IMR-90 (cell line): ENCODE data around the gene KLK13. TPM values are rescaled to one million over a fixed set of nuclear protein-coding genes. Genes with fewer than 3 reads are reported as not detected.

Source experiments
- ATAC-seq: fragments of 200-7000 bp; cut with Tn5 transposase; 2 replicates; pipeline ENCODE4 v1.9.1; 2020; ENCODE audit warnings: low read depth, mild to moderate bottlenecking, moderate library complexity
- BruUV-seq: library from RNA; stranded (reverse); fragments of 400-500 nt; replicated peaks from 2 replicates; lab custom pipeline; 2021; lab: Mats Ljungman, UMichigan
- CTCF ChIA-PET: fragments of 300-600 bp; formaldehyde crosslinking; extraction: SDS; loops from one replicate; lab custom pipeline; 2021; ENCODE audit warnings: antibody characterized with exemption; lab: Yijun Ruan, JAX
- POLR2A ChIA-PET: fragments of 300-600 bp; sonication (Branson Sonifier 250); formaldehyde crosslinking; loops from one replicate; lab custom pipeline; 2022; ENCODE audit warnings: antibody characterized with exemption; ENCODE audit not compliant: unreplicated experiment; lab: Charles Lee
- DNase-seq: peaks from one replicate; pipeline ENCODE4 v3.0.0; 2013
- H2AFZ ChIP-seq: replicated peaks from 2 replicates; pipeline ENCODE3; 2013; ENCODE audit warnings: low read length, mild to moderate bottlenecking; ENCODE audit not compliant: poor library complexity
- H2AK5ac ChIP-seq: 2 replicates; pipeline ENCODE4 v1.6.1; 2013; ENCODE audit warnings: low read depth, low read length, inconsistent platforms
- H2AK9ac ChIP-seq: replicated peaks from 2 replicates; pipeline ENCODE3; 2013; ENCODE audit warnings: mild to moderate bottlenecking, low read depth, low read length, moderate library complexity; ENCODE audit not compliant: poor library complexity
- H2BK120ac ChIP-seq: 2 replicates; pipeline ENCODE4 v1.6.1; 2013; ENCODE audit warnings: low read depth, low read length, inconsistent platforms
- H2BK15ac ChIP-seq: 3 replicates; pipeline ENCODE4 v1.6.1; 2013; ENCODE audit warnings: low read depth, low read length, inconsistent platforms
- H2BK20ac ChIP-seq: 2 replicates; pipeline ENCODE4 v1.6.1; 2013; ENCODE audit warnings: low read depth, mild to moderate bottlenecking, inconsistent platforms, low read length, moderate library complexity
- H2BK5ac ChIP-seq: 2 replicates; pipeline ENCODE4 v1.6.1; 2013; ENCODE audit warnings: mild to moderate bottlenecking, low read depth, low read length, inconsistent platforms; ENCODE audit not compliant: poor library complexity, severe bottlenecking
- H3K14ac ChIP-seq: replicated peaks from 2 replicates; pipeline ENCODE4 v1.6.1; 2013; ENCODE audit warnings: low read depth, low read length, inconsistent platforms
- H3K18ac ChIP-seq: 2 replicates; pipeline ENCODE4 v1.6.1; 2013; ENCODE audit warnings: low read depth, low read length, control low read depth
- H3K23ac ChIP-seq: 2 replicates; pipeline ENCODE4 v1.6.1; 2013; ENCODE audit warnings: low read depth, low read length, inconsistent platforms
- H3K27ac ChIP-seq: 2 replicates; pipeline ENCODE4 v1.5.1; 2013; ENCODE audit warnings: mild to moderate bottlenecking, control low read depth, low read length; ENCODE audit not compliant: insufficient read depth
- H3K27me3 ChIP-seq: 2 replicates; pipeline ENCODE4 v1.6.1; 2013; ENCODE audit warnings: low read length; ENCODE audit not compliant: control insufficient read depth, insufficient read depth
- H3K36me3 ChIP-seq: 2 replicates; pipeline ENCODE4 v1.6.1; 2013; ENCODE audit warnings: low read length, mixed read lengths; ENCODE audit not compliant: control insufficient read depth, insufficient read depth
- H3K4ac ChIP-seq: 2 replicates; pipeline ENCODE4 v1.6.1; 2013; ENCODE audit warnings: low read depth, low read length, inconsistent platforms
- H3K4me1 ChIP-seq: 2 replicates; pipeline ENCODE4 v1.6.1; 2013; ENCODE audit warnings: low read length, mixed read lengths; ENCODE audit not compliant: control insufficient read depth, insufficient read depth
- H3K4me2 ChIP-seq: 2 replicates; pipeline ENCODE4 v1.6.1; 2013; ENCODE audit warnings: low read depth, mild to moderate bottlenecking, control low read depth, low read length, moderate library complexity
- H3K4me3 ChIP-seq: 2 replicates; pipeline ENCODE4 v1.5.1; 2013; ENCODE audit warnings: low read depth, mild to moderate bottlenecking, control low read depth, low read length, moderate library complexity; ENCODE audit not compliant: insufficient read depth
- H3K56ac ChIP-seq: 2 replicates; pipeline ENCODE4 v1.6.1; 2013; ENCODE audit warnings: low read length, inconsistent platforms; ENCODE audit not compliant: insufficient read depth; ENCODE audit errors: extremely low read depth
- H3K79me1 ChIP-seq, 2 experiments: 2 replicates each; pipeline ENCODE4 v1.6.1; 2013; ENCODE audit warnings: low read length in 2 of 2, inconsistent platforms in 1 of 2, low read depth in 1 of 2
- H3K9ac ChIP-seq: 2 replicates; pipeline ENCODE4 v1.6.1; 2013; ENCODE audit warnings: low read depth, low read length, control low read depth
- H3K9me1 ChIP-seq: 2 replicates; pipeline ENCODE4 v1.6.1; 2013; ENCODE audit warnings: low read length, inconsistent platforms; ENCODE audit not compliant: insufficient read depth
- H3K9me3 ChIP-seq: 2 replicates; pipeline ENCODE4 v1.6.1; 2013; ENCODE audit warnings: low read length; ENCODE audit not compliant: control insufficient read depth, insufficient read depth
- H4K20me1 ChIP-seq: 2 replicates; pipeline ENCODE4 v1.6.1; 2013; ENCODE audit warnings: low read length, inconsistent platforms; ENCODE audit not compliant: insufficient read depth
- H4K5ac ChIP-seq: 2 replicates; pipeline ENCODE4 v1.6.1; 2013; ENCODE audit warnings: mild to moderate bottlenecking, low read depth, low read length, control low read depth
- H4K8ac ChIP-seq, 2 experiments: 2 replicates each; pipeline ENCODE4 v1.6.1; 2013; ENCODE audit warnings: low read depth in 2 of 2, low read length in 2 of 2, control low read depth in 1 of 2, inconsistent platforms in 1 of 2
- H4K91ac ChIP-seq: 2 replicates; pipeline ENCODE4 v1.6.1; 2013; ENCODE audit warnings: low read depth, low read length, inconsistent platforms; ENCODE audit not compliant: insufficient read depth
- BHLHE40 ChIP-seq: fragments of 150-350 bp; IDR thresholded peaks from 2 replicates; pipeline ENCODE4 v1.6.1; 2016; ENCODE audit warnings: mild to moderate bottlenecking, low read depth, low read length
- CHD1 ChIP-seq: IDR thresholded peaks from 2 replicates; pipeline ENCODE4 v1.6.1; 2012; ENCODE audit warnings: low read depth, low read length, improper control_type of control experiment
- FOS ChIP-seq: fragments of 150-350 bp; IDR thresholded peaks from 2 replicates; pipeline ENCODE4 v1.6.1; 2016; ENCODE audit warnings: low read depth, low read length
- MAFK ChIP-seq: IDR thresholded peaks from 2 replicates; pipeline ENCODE4 v1.6.1; 2012; ENCODE audit warnings: low read depth, low read length, improper control_type of control experiment
- NFE2L2 ChIP-seq: fragments of 150-350 bp; IDR thresholded peaks from 2 replicates; pipeline ENCODE4 v1.6.1; 2016; ENCODE audit warnings: low read depth, mild to moderate bottlenecking, low read length
- RAD21 ChIP-seq: IDR thresholded peaks from 2 replicates; pipeline ENCODE4 v1.6.1; 2012; ENCODE audit warnings: low read length, improper control_type of control experiment
- RCOR1 ChIP-seq: IDR thresholded peaks from 2 replicates; pipeline ENCODE4 v1.6.1; 2012; ENCODE audit warnings: mild to moderate bottlenecking, low read length, improper control_type of control experiment; ENCODE audit not compliant: insufficient replicate concordance
- RFX5 ChIP-seq: IDR thresholded peaks from 2 replicates; pipeline ENCODE4 v1.8.0; 2012; ENCODE audit warnings: low read depth, mild to moderate bottlenecking, low read length, moderate library complexity
- USF2 ChIP-seq: fragments of 150-350 bp; IDR thresholded peaks from 2 replicates; pipeline ENCODE4 v1.6.1; 2017; ENCODE audit warnings: mild to moderate bottlenecking, antibody characterized with exemption, low read length, low read depth
- WGBS, 2 experiments: methylation state at CpG; one replicate each; pipeline versions ENCODE4 v1.1.5 to v1.1.7; 2013; ENCODE audit warnings: missing lambda C conversion rate in 2 of 2; ENCODE audit not compliant: insufficient read length in 1 of 2; ENCODE audit errors: extremely low coverage in 2 of 2; 5-methylcytosine and 5-hydroxymethylcytosine counted together
- dilution Hi-C: fragments of 300-500 bp; cut with HindIII; formaldehyde crosslinking; loops from one replicate; pipeline ENCODE4 v1.14.3; 2018; ENCODE audit warnings: low sequenced_read_pairs; ENCODE audit not compliant: unreplicated experiment
- in situ Hi-C: fragments of 300-500 bp; cut with MboI; formaldehyde crosslinking; loops from 3 replicates; pipeline ENCODE4 v1.14.3; 2019; ENCODE audit warnings: low sequenced_read_pairs, inconsistent platforms, mixed read lengths
- intact Hi-C: fragments of 100-400 bp; cut with micrococcal nuclease; formaldehyde crosslinking; loops from 2 replicates; pipeline ENCODE4 v1.10.0; 2022
- polyA plus RNA-seq, 3 experiments: library from polyadenylated mRNA; depleted of rRNA; stranded (reverse); fragments of >200 nt; gene quantifications; 2 replicates each; pipeline ENCODE4 v1.2.3, GENCODE V29; 2012; ENCODE audit warnings: low replicate concordance in 1 of 3
- total RNA-seq: library from RNA; depleted of rRNA; stranded (reverse); fragments of >200 nt; gene quantifications from 2 replicates; pipeline ENCODE4 v1.2.3, GENCODE V29; 2012

KLK13 gene
- total and polyA plus RNA-seq, 2 of the 4 experiments (the other 2 are of a cell fraction): not detected

- no peak overlapping the region for H2BK15ac ChIP-seq
- peak overlapping the region; percentile 49; the same call in 1 of the 2 replicates for H3K14ac ChIP-seq
- intact Hi-C loops: loop anchor here (2.0 to 10.0 kb wide), 4 partner anchors 60 to 484 kb away; partner anchors contain the start of gene CLEC11A
- H3K36me3 ChIP-seq: peaks cover 6% of the 10 kb centered on the region; the same call in 1 of the 2 replicates
- H4K20me1 ChIP-seq: no peaks in the 10 kb centered on the region
- no peak overlapping the region for H2BK5ac ChIP-seq
- H3K9me3 ChIP-seq: no peaks in the 10 kb centered on the region
- no CpG with 5 or more reads among the region's 15 CpGs for WGBS, 2 experiments
- DNase-seq (no peak), ATAC-seq (peak; percentile 58)
- H3K4ac ChIP-seq: peak overlapping the region; percentile 47
- H3K4me2 ChIP-seq: peak overlapping the region; percentile 87
- H2AK9ac ChIP-seq: no peak overlapping the region
- no peak overlapping the region for H4K91ac ChIP-seq
- H2AFZ ChIP-seq: peak overlapping the region; percentile 98
- H4K5ac ChIP-seq: peak overlapping the region; percentile 56
- H4K8ac ChIP-seq: peak overlapping the region; percentile 79 to 91
- H3K23ac ChIP-seq: no peak overlapping the region
- POLR2A ChIA-PET: no interaction called here
- CTCF ChIA-PET: no interaction called here
- no peaks in the 10 kb centered on the region for H3K4me1 ChIP-seq
- peaks cover 9% of the 10 kb centered on the region; the same call in 1 of the 2 replicates for H3K9me1 ChIP-seq
- no peak overlapping the region for H2BK20ac ChIP-seq
- H3K27ac ChIP-seq: no peak overlapping the region
- BruUV-seq: no TSS peak
- peak overlapping the region; percentile 51 for H3K4me3 ChIP-seq
- no peak overlapping the region for H3K56ac ChIP-seq
- in situ Hi-C loops: no loop called here
- H2BK120ac ChIP-seq: no peak overlapping the region
- no peak overlapping the region for H3K18ac ChIP-seq
- no peak for TF ChIP-seq CHD1
- no peak for TF ChIP-seq RAD21
- TF ChIP-seq RCOR1: no peak
- no peak for TF ChIP-seq NFE2L2
- no peak for TF ChIP-seq BHLHE40
- no peak for TF ChIP-seq MAFK
- no peak for TF ChIP-seq FOS
- TF ChIP-seq RFX5: no peak
- no peak for TF ChIP-seq USF2
- H2AK5ac ChIP-seq: no peak overlapping the region
- peak overlapping the region; percentile 11; the same call in 1 of the 2 replicates for H3K9ac ChIP-seq
- peaks cover 21 to 29% of the 10 kb centered on the region in 2 experiments for H3K79me1 ChIP-seq
- H3K27me3 ChIP-seq: peaks cover 4% of the 10 kb centered on the region
- dilution Hi-C loops: no loop called here
Measured at GRCh38 chr19:51108805-51109146, 43.9 kb upstream of the KLK13 start.
